GM18505 (cell line): ENCODE results near the gene DMD.
"Not testable (repeated sequence)": the region's sequence is repeated elsewhere in the genome, so short reads cannot be mapped to it uniquely, and the experiment has no call there.

Experiments
- ATAC-seq: cut with Tn5 transposase; IDR thresholded peaks from one replicate; pipeline ENCODE4 v1.9.1; 2021; ENCODE audit not compliant: unreplicated experiment
- POLR2A ChIP-seq: IDR thresholded peaks from 4 replicates; pipeline ENCODE4 v1.6.1; 2011; ENCODE audit warnings: borderline replicate concordance; ENCODE audit not compliant: insufficient read depth, insufficient read length; ENCODE audit errors: extremely low read depth

DMD gene

GRCh38 chrX:31471229-31471628, 1740.1 kb downstream of the DMD start:
- no peak for TF ChIP-seq POLR2A
- no peak for ATAC-seq

- not testable (repeated sequence) for ATAC-seq
These were observed 1740.6 kb downstream of the DMD start for GRCh38 chrX:31470753-31471152.

GRCh38 chrX:31464306-31464915, 1746.9 kb downstream of the DMD start:
- ATAC-seq: no peak
- TF ChIP-seq POLR2A: no peak

GRCh38 chrX:31461266-31461665, 1750.1 kb downstream of the DMD start:
- no peak for ATAC-seq
- no peak for TF ChIP-seq POLR2A

- no peak for ATAC-seq
- TF ChIP-seq POLR2A: no peak
These were observed 1752.0 kb downstream of the DMD start for GRCh38 chrX:31459361-31459760.

GRCh38 chrX:31449965-31450364, 1761.4 kb downstream of the DMD start:
- no peak for ATAC-seq
- TF ChIP-seq POLR2A: no peak

GRCh38 chrX:31449081-31449480, 1762.3 kb downstream of the DMD start:
- TF ChIP-seq POLR2A: no peak
- ATAC-seq: no peak

- TF ChIP-seq POLR2A: no peak
- ATAC-seq: no peak
These were observed 1765.8 kb downstream of the DMD start for GRCh38 chrX:31445542-31445941.

- no peak for ATAC-seq
- no peak for TF ChIP-seq POLR2A
These were observed 1767.7 kb downstream of the DMD start for GRCh38 chrX:31443654-31444053.

GRCh38 chrX:31440546-31440945, 1770.8 kb downstream of the DMD start:
- TF ChIP-seq POLR2A: no peak
- ATAC-seq: no peak

GRCh38 chrX:31436424-31436823, 1774.9 kb downstream of the DMD start:
- ATAC-seq: no peak
- no peak for TF ChIP-seq POLR2A

GRCh38 chrX:31435592-31435991, 1775.8 kb downstream of the DMD start:
- ATAC-seq: no peak

GRCh38 chrX:31433856-31434255, 1777.5 kb downstream of the DMD start:
- ATAC-seq: no peak

More at GRCh38 chrX:31435592-31435991, 1775.8 kb downstream of the DMD start:
- no peak for TF ChIP-seq POLR2A

GRCh38 chrX:31429915-31430314, 1781.4 kb downstream of the DMD start:
- no peak for TF ChIP-seq POLR2A
- no peak for ATAC-seq

More at GRCh38 chrX:31433856-31434255, 1777.5 kb downstream of the DMD start:
- no peak for TF ChIP-seq POLR2A

- ATAC-seq: no peak
- no peak for TF ChIP-seq POLR2A
These were observed 1787.7 kb downstream of the DMD start for GRCh38 chrX:31423609-31424189.

- ATAC-seq: no peak
- TF ChIP-seq POLR2A: no peak
These were observed 1789.9 kb downstream of the DMD start for GRCh38 chrX:31421441-31421840.

- no peak for TF ChIP-seq POLR2A
- no peak for ATAC-seq
These were observed 1790.6 kb downstream of the DMD start for GRCh38 chrX:31420711-31421151.
